CD4-positive, alpha-beta memory T cell (primary cell): ENCODE measurements around the gene GHDC. TPM values are rescaled to one million over a fixed set of nuclear protein-coding genes. Genes with fewer than 3 reads are reported as not detected.

ENCODE experiments used
- CTCF ChIA-PET: fragments of 350-600 bp; sonication (Branson Sonifier 250); formaldehyde crosslinking; loops from one replicate; lab custom pipeline; 2021; ENCODE audit warnings: inconsistent platforms; ENCODE audit not compliant: partially characterized antibody; lab: Charles Lee
- POLR2A ChIA-PET: fragments of 350-600 bp; sonication (Branson Sonifier 250); formaldehyde crosslinking; loops from one replicate; lab custom pipeline; 2021; ENCODE audit not compliant: partially characterized antibody; lab: Charles Lee
- DNase-seq, 5 donors: peaks; one replicate each; pipeline versions ENCODE4 v3.0.0 to v3.0.0-alpha.2; 2020 to 2022; ENCODE audit warnings: mixed read lengths in 1 of 5
- H3K27ac ChIP-seq: one replicate; pipeline ENCODE4 v1.7.0; 2013; ENCODE audit warnings: low read depth, low read length
- H3K27me3 ChIP-seq: 2 replicates; pipeline ENCODE4 v1.7.0; 2013; ENCODE audit warnings: mild to moderate bottlenecking, low read length, moderate library complexity; ENCODE audit not compliant: insufficient read depth
- H3K36me3 ChIP-seq: 2 replicates; pipeline ENCODE4 v1.7.0; 2013; ENCODE audit warnings: mild to moderate bottlenecking, low read length, moderate library complexity; ENCODE audit not compliant: insufficient read depth
- H3K4me1 ChIP-seq: 2 replicates; pipeline ENCODE4 v1.7.0; 2013; ENCODE audit warnings: mild to moderate bottlenecking, low read length, moderate library complexity; ENCODE audit not compliant: insufficient read depth
- H3K4me3 ChIP-seq, 2 donors: one replicate each; pipeline ENCODE4 v1.7.0; 2013; ENCODE audit warnings: low read length in 2 of 2, mild to moderate bottlenecking in 1 of 2
- H3K9me3 ChIP-seq, 2 donors: one replicate each; pipeline ENCODE4 v1.7.0; 2013; ENCODE audit warnings: low read length in 2 of 2, control low read depth in 1 of 2; ENCODE audit not compliant: control insufficient read depth in 1 of 2
- H3K27ac Mint-ChIP-seq, 7 donors: one replicate each; pipeline ENCODE4 v1.8.0; 2020 to 2021; ENCODE audit warnings: mixed read lengths in 7 of 7, mild to moderate bottlenecking in 6 of 7, inconsistent platforms in 3 of 7, moderate library complexity in 3 of 7
- H3K27me3 Mint-ChIP-seq, 2 donors: one replicate each; pipeline ENCODE4 v1.8.0; 2020 to 2021; ENCODE audit warnings: mixed read lengths in 2 of 2
- H3K36me3 Mint-ChIP-seq, 2 donors: one replicate each; pipeline ENCODE4 v1.8.0; 2020 to 2021; ENCODE audit warnings: mixed read lengths in 2 of 2, inconsistent platforms in 1 of 2, mild to moderate bottlenecking in 1 of 2
- H3K4me1 Mint-ChIP-seq, 4 donors: one replicate each; pipeline ENCODE4 v1.8.0; 2020 to 2021; ENCODE audit warnings: mixed read lengths in 4 of 4, mild to moderate bottlenecking in 1 of 4
- H3K4me3 Mint-ChIP-seq, 8 donors: one replicate each; pipeline ENCODE4 v1.8.0; 2020 to 2021; ENCODE audit warnings: mixed read lengths in 8 of 8, mild to moderate bottlenecking in 7 of 8, moderate library complexity in 6 of 8, inconsistent platforms in 3 of 8
- H3K9me3 Mint-ChIP-seq, 8 donors: one replicate each; pipeline ENCODE4 v1.8.0; 2020 to 2021; ENCODE audit warnings: mixed read lengths in 8 of 8, mild to moderate bottlenecking in 5 of 8, inconsistent platforms in 3 of 8, moderate library complexity in 1 of 8
- intact Hi-C: fragments of 100-400 bp; cut with micrococcal nuclease; formaldehyde crosslinking; loops from one replicate; pipeline ENCODE4 v1.15.1; 2023
- polyA plus RNA-seq, 2 donors: library from polyadenylated mRNA; unstranded; fragments of 300-500 nt; fragmentation: Illumina TruSeq; gene quantifications; one replicate each; pipeline ENCODE4 v1.2.3, GENCODE V29; 2021
- total RNA-seq, 2 experiments: library from RNA; stranded (reverse); gene quantifications; one replicate each; pipeline ENCODE4 v1.2.3, GENCODE V29; 2021

The GHDC gene
- total and polyA plus RNA-seq, 4 experiments from 2014 or later, result 12.9 to 25.3 (median 20.9) TPM

DNA sequence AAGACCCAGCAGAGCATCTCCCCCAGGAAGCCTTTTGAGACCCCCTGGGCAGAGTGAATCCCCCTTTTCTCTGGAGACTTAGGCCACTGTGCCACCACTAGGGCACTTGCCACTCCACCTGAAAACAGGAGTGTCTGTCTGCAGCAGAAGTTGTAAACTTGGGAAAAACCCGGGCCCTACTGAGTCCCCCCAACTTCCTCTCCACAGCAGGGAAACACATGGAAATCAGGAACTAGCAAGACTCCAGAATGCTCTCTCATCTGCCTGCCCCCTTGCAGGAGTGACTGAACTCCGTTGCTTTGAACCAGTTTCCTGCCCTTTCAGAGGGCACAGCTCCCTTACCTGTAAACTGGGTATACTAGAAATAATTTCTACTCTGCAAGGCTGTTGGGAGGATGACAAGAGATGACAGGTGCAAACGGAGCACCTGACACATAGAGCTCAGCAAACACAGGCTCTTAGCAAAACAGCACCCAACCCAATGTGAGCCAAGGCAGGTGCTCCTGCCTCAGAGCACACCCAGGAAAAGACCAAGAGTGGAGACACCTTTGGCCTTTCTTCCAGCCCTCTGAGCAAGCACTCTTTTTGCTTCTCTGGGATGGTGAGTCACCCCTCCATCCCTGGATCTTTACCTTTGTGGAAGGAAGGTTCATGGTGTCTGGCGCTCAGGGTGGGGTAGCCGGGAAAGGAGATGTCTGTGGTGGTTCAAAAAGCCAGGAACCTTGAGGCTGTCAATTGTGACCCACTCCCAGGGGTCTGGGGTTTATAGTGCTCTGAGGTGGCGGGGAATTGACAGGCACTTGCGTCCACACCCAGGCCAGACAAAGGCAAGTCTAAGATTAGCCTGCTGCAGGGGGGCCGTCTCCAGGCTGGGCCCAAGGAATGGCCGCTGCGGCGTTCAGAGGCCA is 9.3 kb downstream of the GHDC start, which contains the start of gene HCRT:
HCRT (minus strand) TSS at position 740 of the 908 bp plus-strand sequence; CDS start at position 653, 87 bp downstream.
- POLR2A ChIA-PET, result interaction anchor here (1.0 to 5.8 kb wide), 4 partner anchors 10 to 204 kb away, joined by 3 to 50 read pairs (median 9); partner anchors contain the start of genes GHDC, STAT3 and STAT5A
- no peak for DNase-seq

DNA sequence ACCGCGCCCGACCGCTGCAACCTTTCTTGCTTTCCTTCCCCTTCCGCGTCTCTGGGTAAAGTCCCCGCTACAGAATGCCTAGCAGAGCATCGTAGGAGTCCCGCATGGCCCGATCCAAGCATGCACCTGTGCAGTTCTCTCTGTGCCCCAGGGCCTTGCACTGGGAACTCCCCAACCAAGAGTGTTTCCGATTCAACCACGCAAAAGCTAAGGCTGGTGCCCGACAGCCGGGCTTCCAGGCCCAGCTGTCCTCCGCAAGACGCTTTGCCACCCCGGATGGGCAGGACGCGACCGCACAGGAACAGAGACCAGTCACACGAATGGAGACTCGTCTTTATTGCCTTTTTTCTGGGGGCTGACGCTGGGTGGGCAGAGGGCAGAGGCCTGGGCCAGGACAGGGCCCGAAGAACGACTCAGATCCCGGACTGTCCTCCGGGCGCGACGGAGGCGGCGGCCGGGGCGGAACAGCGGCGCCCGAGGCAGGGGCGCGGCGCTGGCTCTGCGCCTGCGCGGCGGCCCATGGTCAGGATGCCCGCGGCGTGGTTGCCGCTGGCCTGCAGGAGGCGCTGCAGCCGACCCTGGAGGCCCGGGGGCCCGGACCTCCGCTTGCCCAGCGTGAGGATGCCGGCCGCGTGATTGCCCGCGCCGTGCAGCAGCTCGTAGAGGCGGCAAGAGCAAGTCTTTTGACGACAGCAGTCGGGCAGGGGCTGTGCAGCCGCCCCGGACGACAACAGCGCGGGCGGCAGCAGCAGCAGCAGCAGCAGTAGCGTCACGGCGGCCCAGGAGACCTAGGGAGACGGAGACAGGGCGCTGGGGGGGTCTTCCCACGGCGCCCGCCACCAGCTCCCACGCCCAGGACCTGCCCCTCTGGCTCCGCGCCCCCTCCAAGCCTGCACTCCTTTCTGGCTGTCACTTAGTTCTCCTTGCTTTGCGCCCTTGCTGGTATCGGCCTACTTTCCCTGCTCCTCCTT is 10.3 kb downstream of the GHDC start:
- peak overlapping the region; percentile 78 to 94 (median 88) for H3K27ac Mint-ChIP-seq

More for the DNA sequence above, 9.3 kb downstream of the GHDC start, which contains the start of gene HCRT:
- H3K27ac ChIP-seq, result peak within 1 kb of the TSS; percentile 72
- intact Hi-C loops, result loop anchor here (1.0 to 5.0 kb wide), 4 partner anchors 9 to 158 kb away; partner anchors contain the start of genes GHDC and STAT5A
- CTCF ChIA-PET, result interaction anchor here (1.1 to 2.3 kb wide), 8 partner anchors 9 to 125 kb away, joined by 3 to 11 read pairs (median 4); partner anchors contain the start of gene GHDC
- peaks cover 17 to 42% (median 28%) of the 10 kb centered on the region in 4 donors for H3K4me1 Mint-ChIP-seq
- no peaks in the 10 kb centered on the region for H3K9me3 ChIP-seq
- H3K4me1 ChIP-seq, result peaks cover 46% of the 10 kb centered on the region
- H3K4me3 Mint-ChIP-seq, result peak within 1 kb of the TSS; percentile 74 to 96 (median 82)
- H3K36me3 ChIP-seq, result no peaks in the 10 kb centered on the region
- peaks cover 0 to 2% of the 10 kb centered on the region in 2 donors for H3K27me3 Mint-ChIP-seq
- no peaks in the 10 kb centered on the region for H3K36me3 Mint-ChIP-seq
- H3K9me3 Mint-ChIP-seq, result peaks cover 0 to 2% (median 0%) of the 10 kb centered on the region in 8 donors
- H3K27me3 ChIP-seq, result no peaks in the 10 kb centered on the region
- peak within 1 kb of the TSS; percentile 52 to 85 (median 81) for H3K27ac Mint-ChIP-seq
- H3K4me3 ChIP-seq, result peak within 1 kb of the TSS; percentile 11 to 86

DNA sequence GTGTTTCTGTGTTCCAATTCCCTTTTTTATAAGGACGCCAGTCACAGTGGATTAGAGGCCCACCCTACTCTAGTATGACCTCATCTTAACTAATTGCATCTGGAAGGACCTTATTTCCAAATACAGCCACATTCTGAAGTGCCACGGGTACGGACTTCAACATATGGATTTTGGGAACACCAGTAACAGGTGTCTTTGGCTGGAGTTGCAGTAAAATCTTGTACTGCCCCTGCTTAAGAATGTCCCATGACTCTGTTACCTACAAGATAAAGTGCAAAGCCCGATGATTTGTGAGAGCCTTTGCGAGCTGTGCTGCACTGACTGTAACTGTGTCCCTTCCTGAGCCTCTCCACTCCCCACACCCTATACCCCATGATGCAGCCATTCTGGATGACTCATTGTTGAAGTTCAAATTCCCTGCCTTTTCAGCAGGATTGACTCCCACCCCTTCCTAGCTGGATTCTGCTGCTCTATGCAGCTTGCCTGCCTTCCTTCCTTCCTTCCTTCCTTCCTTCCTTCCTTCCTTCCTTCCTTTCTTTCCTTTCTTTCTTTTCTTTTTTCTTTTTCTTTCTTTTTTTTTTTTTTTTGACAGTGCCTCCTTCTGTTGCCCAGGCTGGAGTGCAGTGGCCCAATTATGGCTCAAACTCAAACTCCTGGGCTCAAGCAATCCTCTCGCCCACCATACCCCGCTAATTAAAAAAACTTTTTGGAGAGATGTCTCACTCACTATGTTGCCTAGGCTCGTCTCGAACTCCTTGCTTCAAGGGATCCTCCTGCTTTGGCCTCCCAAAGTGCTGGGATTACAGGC is 11.2 kb downstream of the GHDC start:
- no peaks in the 10 kb centered on the region for H3K36me3 ChIP-seq
- no peak for DNase-seq
- Mint-ChIP-seq H3K9me3 (peaks cover 0 to 2% (median 0%) of the 10 kb centered on the region in 8 donors), H3K27me3 (peaks cover 0 to 5% of the 10 kb centered on the region in 2 donors), H3K36me3 (no peaks in the 10 kb centered on the region), H3K4me3 (peak overlapping the region; percentile 87 to 96 (median 91)), H3K4me1 (peaks cover 25 to 59% (median 42%) of the 10 kb centered on the region in 4 donors), H3K27ac (peak overlapping the region; percentile 78 to 94 (median 88))
- H3K9me3 ChIP-seq, result no peaks in the 10 kb centered on the region
- intact Hi-C loops, result loop anchor here (5.0 kb wide), 2 partner anchors 66 to 156 kb away; no protein-coding TSS in a partner anchor
- ChIA-PET POLR2A (interaction anchor here (0.9 to 5.8 kb wide), 7 partner anchors 12 to 318 kb away, joined by 3 to 50 read pairs (median 3); partner anchors contain the start of genes ACLY, GHDC, KLHL11 and STAT3), CTCF (interaction anchor here (0.9 to 2.3 kb wide), 6 partner anchors 11 to 94 kb away, joined by 3 to 11 read pairs (median 4); partner anchors contain the start of gene GHDC)
- peak overlapping the region; percentile 72 for H3K27ac ChIP-seq
- peaks cover 65% of the 10 kb centered on the region for H3K4me1 ChIP-seq
- H3K4me3 ChIP-seq, result peak overlapping the region in 1 of 2 donors; percentile 86
- H3K27me3 ChIP-seq, result no peaks in the 10 kb centered on the region

More for the DNA sequence above, 10.3 kb downstream of the GHDC start:
- H3K4me1 ChIP-seq, result peaks cover 56% of the 10 kb centered on the region
- H3K4me3 Mint-ChIP-seq, result peak overlapping the region; percentile 87 to 96 (median 91)
- peaks cover 21 to 52% (median 35%) of the 10 kb centered on the region in 4 donors for H3K4me1 Mint-ChIP-seq
- no peaks in the 10 kb centered on the region for H3K27me3 ChIP-seq
- peak; percentile 74 to 84 (median 75) for DNase-seq
- H3K9me3 ChIP-seq, result no peaks in the 10 kb centered on the region
- H3K27me3 Mint-ChIP-seq, result peaks cover 0 to 5% of the 10 kb centered on the region in 2 donors
- ChIA-PET CTCF (interaction anchor here (1.1 to 2.3 kb wide), 9 partner anchors 10 to 126 kb away, joined by 3 to 11 read pairs (median 3); partner anchors contain the start of gene GHDC), POLR2A (interaction anchor here (0.9 to 5.8 kb wide), 8 partner anchors 11 to 319 kb away, joined by 3 to 50 read pairs (median 3); partner anchors contain the start of genes ACLY, GHDC, KLHL11 and STAT3)
- H3K36me3 Mint-ChIP-seq, result no peaks in the 10 kb centered on the region
- intact Hi-C loops, result loop anchor here (1.0 to 5.0 kb wide), 4 partner anchors 10 to 157 kb away; partner anchors contain the start of genes GHDC and STAT5A
- H3K27ac ChIP-seq, result peak overlapping the region; percentile 72
- H3K4me3 ChIP-seq, result peak overlapping the region; percentile 63 to 86
- no peaks in the 10 kb centered on the region for H3K36me3 ChIP-seq
- H3K9me3 Mint-ChIP-seq, result peaks cover 0 to 2% (median 0%) of the 10 kb centered on the region in 8 donors

DNA sequence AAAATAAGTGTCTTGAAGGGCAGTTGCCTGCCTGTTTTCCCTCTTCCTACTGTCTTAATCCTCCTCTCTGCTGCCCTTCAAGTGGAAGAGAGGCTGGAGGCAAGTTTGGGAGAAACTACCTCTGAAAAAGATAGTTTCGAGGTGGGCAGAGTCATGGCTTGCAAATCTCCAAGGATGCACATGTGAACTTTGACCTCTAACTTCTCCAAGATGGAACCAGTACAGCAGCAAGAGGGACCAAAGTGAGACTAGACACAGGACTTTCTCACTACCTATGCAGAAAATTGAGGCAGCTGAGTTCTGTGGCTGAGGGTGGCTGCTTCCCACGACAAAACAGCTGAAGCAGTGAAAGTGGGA is 12.5 kb downstream of the GHDC start:
- CTCF ChIA-PET, result interaction anchor here (0.8 to 3.9 kb wide), 13 partner anchors 8 to 143 kb away, joined by 3 to 15 read pairs (median 5); partner anchors contain the start of genes GHDC and KAT2A
- intact Hi-C loops, result loop anchor here (1.0 to 5.0 kb wide), 3 partner anchors 27 to 155 kb away; no protein-coding TSS in a partner anchor
- peaks cover 65% of the 10 kb centered on the region for H3K4me1 ChIP-seq
- H3K4me3 ChIP-seq, result peak overlapping the region in 1 of 2 donors; percentile 53
- H3K36me3 ChIP-seq, result no peaks in the 10 kb centered on the region
- no peaks in the 10 kb centered on the region for H3K9me3 ChIP-seq
- H3K27ac ChIP-seq, result no peak overlapping the region
- DNase-seq, result no peak
- Mint-ChIP-seq H3K9me3 (peaks cover 0 to 2% (median 0%) of the 10 kb centered on the region in 8 donors), H3K4me1 (peaks cover 28 to 65% (median 44%) of the 10 kb centered on the region in 4 donors), H3K36me3 (no peaks in the 10 kb centered on the region), H3K4me3 (peak overlapping the region in 7 of 8 donors; percentile 2 to 73 (median 53)), H3K27me3 (peaks cover 0 to 5% of the 10 kb centered on the region in 2 donors), H3K27ac (peak overlapping the region in 1 of 7 donors; percentile 85)
- H3K27me3 ChIP-seq, result no peaks in the 10 kb centered on the region
- POLR2A ChIA-PET, result interaction anchor here (0.9 to 5.8 kb wide), 5 partner anchors 13 to 70 kb away, joined by 3 to 50 read pairs (median 4); partner anchors contain the start of genes DHX58 and GHDC

DNA sequence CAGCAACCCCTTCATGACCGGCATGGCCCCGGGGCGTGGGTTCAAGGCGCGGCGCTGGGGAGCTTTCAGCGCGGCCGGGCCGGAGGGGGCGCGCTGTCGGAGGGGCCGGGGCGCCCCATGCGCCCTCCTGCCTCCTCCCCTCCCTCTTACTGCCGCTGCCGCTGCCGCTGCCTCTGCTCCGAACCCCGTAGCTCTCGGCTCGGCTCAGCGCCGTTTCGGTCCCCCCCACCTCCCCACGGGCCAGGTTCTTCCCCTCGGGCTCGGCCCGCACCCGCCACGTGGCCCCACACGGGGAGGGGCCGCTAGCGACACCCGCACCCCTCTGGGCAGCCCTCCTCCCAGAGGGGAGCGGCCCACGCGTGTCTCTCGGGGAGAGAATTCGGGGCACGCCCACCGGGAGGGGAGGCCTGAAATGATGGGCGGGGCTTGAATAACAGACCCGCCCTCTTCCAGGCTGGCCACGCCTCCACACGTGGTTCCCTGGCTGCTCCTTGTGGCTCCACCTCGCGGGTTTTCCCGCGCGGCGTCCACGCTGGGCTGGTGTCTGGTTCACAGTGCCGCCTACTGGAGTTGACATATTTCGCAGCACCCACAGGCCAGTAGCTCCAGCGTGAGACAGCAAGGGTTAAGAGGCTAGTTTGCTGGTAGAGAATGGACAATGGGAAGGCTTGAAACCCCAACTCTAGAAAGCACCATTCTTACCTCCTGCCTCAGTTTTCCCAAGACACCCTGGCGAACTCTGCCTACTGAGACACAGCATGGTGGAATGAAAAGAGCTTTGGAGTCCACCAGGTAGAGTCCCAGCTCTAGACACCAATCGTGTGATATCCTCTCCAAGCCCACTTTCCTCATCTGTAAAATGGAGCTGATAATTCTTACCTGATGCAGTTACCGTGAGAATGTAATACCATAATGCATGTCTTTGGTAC is 13.1 kb downstream of the GHDC start, which contains the start of gene KCNH4:
KCNH4 (minus strand) TSS at position 221 of the 929 bp plus-strand sequence; CDS start at position 24, 197 bp downstream.
- Mint-ChIP-seq H3K36me3 (no peaks in the 10 kb centered on the region), H3K4me3 (peak within 1 kb of the TSS; percentile 48 to 84 (median 67)), H3K4me1 (peaks cover 28 to 65% (median 44%) of the 10 kb centered on the region in 4 donors), H3K27ac (peak within 1 kb of the TSS in 4 of 7 donors; percentile 15 to 85 (median 26)), H3K27me3 (peaks cover 0 to 5% of the 10 kb centered on the region in 2 donors), H3K9me3 (peaks cover 0 to 2% (median 0%) of the 10 kb centered on the region in 8 donors)
- no peak within 1 kb of the TSS for H3K27ac ChIP-seq
- no peaks in the 10 kb centered on the region for H3K27me3 ChIP-seq
- H3K4me3 ChIP-seq, result peak within 1 kb of the TSS in 1 of 2 donors; percentile 53
- ChIA-PET POLR2A (interaction anchor here (0.9 to 5.8 kb wide), 7 partner anchors 9 to 164 kb away, joined by 3 to 50 read pairs (median 4); partner anchors contain the start of genes DHX58, DNAJC7 and GHDC), CTCF (interaction anchor here (0.6 to 3.9 kb wide), 15 partner anchors 9 to 164 kb away, joined by 3 to 15 read pairs (median 4); partner anchors contain the start of genes DNAJC7, GHDC and KAT2A)
- H3K36me3 ChIP-seq, result no peaks in the 10 kb centered on the region
- H3K9me3 ChIP-seq, result no peaks in the 10 kb centered on the region
- DNase-seq, result peak; percentile 81 to 90 (median 85)
- H3K4me1 ChIP-seq, result peaks cover 65% of the 10 kb centered on the region
- intact Hi-C loops, result loop anchor here (1.0 to 5.0 kb wide), 3 partner anchors 26 to 154 kb away; no protein-coding TSS in a partner anchor
